ENCODE results near the gene EFCAB10.

Gene EFCAB10

GRCh38 chr7:105567821-105568220 lies 13.5 kb downstream of the EFCAB10 start:
- Histone ChIP-seq H3F3A (ENCODE audit: control insufficient read depth, insufficient read depth) (peaks cover 17% of the 10 kb centered on the region; the same call in 1 of the 2 replicates), H3K27ac (ENCODE audit: low read depth, low read length) (no peak overlapping the region), H3K9me3 (ENCODE audit: control insufficient read depth, insufficient read depth, low read length) (no peaks in the 10 kb centered on the region), H3K36me3 (ENCODE audit: control insufficient read depth, low read length) (peaks cover 65% of the 10 kb centered on the region), H3K4me1 (ENCODE audit: control insufficient read depth, low read length) (no peaks in the 10 kb centered on the region), H4K20me1 (ENCODE audit: control insufficient read depth, insufficient read depth, low read depth, low read length) (no peaks in the 10 kb centered on the region), H3K4me2 (ENCODE audit: low read length) (no peak overlapping the region), H3K79me2 (ENCODE audit: control insufficient read depth, low read length) (no peaks in the 10 kb centered on the region), H3K4me3 (ENCODE audit: low read length) (no peak overlapping the region), H3K27me3 (ENCODE audit: control insufficient read depth, low read length) (no peaks in the 10 kb centered on the region), H3K9me2 (replicated peaks; ENCODE audit: control insufficient read depth, low read length) (no peaks in the 10 kb centered on the region)
- no peak for TF ChIP-seq EZH2phosphoT487 (IDR thresholded peaks at IDR 0.05; ENCODE audit: borderline replicate concordance, low read length)
- TF ChIP-seq, protein P1, sequence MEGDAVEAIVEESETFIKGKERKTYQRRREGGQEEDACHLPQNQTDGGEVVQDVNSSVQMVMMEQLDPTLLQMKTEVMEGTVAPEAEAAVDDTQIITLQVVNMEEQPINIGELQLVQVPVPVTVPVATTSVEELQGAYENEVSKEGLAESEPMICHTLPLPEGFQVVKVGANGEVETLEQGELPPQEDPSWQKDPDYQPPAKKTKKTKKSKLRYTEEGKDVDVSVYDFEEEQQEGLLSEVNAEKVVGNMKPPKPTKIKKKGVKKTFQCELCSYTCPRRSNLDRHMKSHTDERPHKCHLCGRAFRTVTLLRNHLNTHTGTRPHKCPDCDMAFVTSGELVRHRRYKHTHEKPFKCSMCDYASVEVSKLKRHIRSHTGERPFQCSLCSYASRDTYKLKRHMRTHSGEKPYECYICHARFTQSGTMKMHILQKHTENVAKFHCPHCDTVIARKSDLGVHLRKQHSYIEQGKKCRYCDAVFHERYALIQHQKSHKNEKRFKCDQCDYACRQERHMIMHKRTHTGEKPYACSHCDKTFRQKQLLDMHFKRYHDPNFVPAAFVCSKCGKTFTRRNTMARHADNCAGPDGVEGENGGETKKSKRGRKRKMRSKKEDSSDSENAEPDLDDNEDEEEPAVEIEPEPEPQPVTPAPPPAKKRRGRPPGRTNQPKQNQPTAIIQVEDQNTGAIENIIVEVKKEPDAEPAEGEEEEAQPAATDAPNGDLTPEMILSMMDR (IDR thresholded peaks at IDR 0.05; ENCODE audit: low read depth, low read length, poor library complexity, severe bottlenecking): no peak

DNA sequence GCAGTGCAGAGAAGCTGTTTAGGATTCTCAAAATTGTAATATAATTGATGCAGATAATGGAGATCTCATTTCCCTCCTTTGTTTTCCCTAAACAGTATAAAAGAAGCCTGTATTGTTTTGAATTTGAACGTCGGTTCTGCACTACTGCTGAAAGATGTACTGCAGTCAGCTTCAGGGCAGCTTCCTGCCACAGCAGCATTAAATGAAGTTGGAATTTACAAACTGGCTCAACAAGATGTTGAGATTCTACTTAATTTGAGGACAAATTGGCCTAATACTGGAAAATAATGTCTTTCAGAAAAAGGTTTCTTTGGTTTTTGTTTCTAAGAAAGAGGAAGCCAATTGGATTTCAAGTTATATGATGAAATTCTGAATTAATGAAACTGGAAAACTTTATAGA lies 14.3 kb downstream of the EFCAB10 start:
- no peak overlapping the region for H3K27ac ChIP-seq (ENCODE audit: low read depth, low read length)
- TF ChIP-seq, protein P1 (IDR thresholded peaks at IDR 0.05; ENCODE audit: low read depth, low read length, poor library complexity, severe bottlenecking): no peak
- TF ChIP-seq EZH2phosphoT487 (IDR thresholded peaks at IDR 0.05; ENCODE audit: borderline replicate concordance, low read length): no peak
- no peaks in the 10 kb centered on the region for H3K9me3 ChIP-seq (ENCODE audit: control insufficient read depth, insufficient read depth, low read length)
- no peak overlapping the region for H3K4me3 ChIP-seq (ENCODE audit: low read length)
- peaks cover 17% of the 10 kb centered on the region; the same call in 1 of the 2 replicates for H3F3A ChIP-seq (ENCODE audit: control insufficient read depth, insufficient read depth)
- H3K9me2 ChIP-seq (replicated peaks; ENCODE audit: control insufficient read depth, low read length): no peaks in the 10 kb centered on the region
- no peaks in the 10 kb centered on the region for H3K4me1 ChIP-seq (ENCODE audit: control insufficient read depth, low read length)
- H3K4me2 ChIP-seq (ENCODE audit: low read length): no peak overlapping the region
- H3K27me3 ChIP-seq (ENCODE audit: control insufficient read depth, low read length): no peaks in the 10 kb centered on the region
- peaks cover 73% of the 10 kb centered on the region for H3K36me3 ChIP-seq (ENCODE audit: control insufficient read depth, low read length)
- no peaks in the 10 kb centered on the region for H4K20me1 ChIP-seq (ENCODE audit: control insufficient read depth, insufficient read depth, low read depth, low read length)
- no peaks in the 10 kb centered on the region for H3K79me2 ChIP-seq (ENCODE audit: control insufficient read depth, low read length)

- no peaks in the 10 kb centered on the region for H3K9me2 ChIP-seq (replicated peaks; ENCODE audit: control insufficient read depth, low read length)
- 0 out of 2 replicates have a peak, but pooled peaks cover 10% of the 10 kb centered on the region for H3F3A ChIP-seq (ENCODE audit: control insufficient read depth, insufficient read depth)
- H3K4me2 ChIP-seq (ENCODE audit: low read length): no peak overlapping the region
- H3K9me3 ChIP-seq (ENCODE audit: control insufficient read depth, insufficient read depth, low read length): no peaks in the 10 kb centered on the region
- no peak overlapping the region for H3K27ac ChIP-seq (ENCODE audit: low read depth, low read length)
- no peaks in the 10 kb centered on the region for H4K20me1 ChIP-seq (ENCODE audit: control insufficient read depth, insufficient read depth, low read depth, low read length)
- H3K27me3 ChIP-seq (ENCODE audit: control insufficient read depth, low read length): no peaks in the 10 kb centered on the region
- H3K36me3 ChIP-seq (ENCODE audit: control insufficient read depth, low read length): peaks cover 81% of the 10 kb centered on the region
- H3K4me1 ChIP-seq (ENCODE audit: control insufficient read depth, low read length): no peaks in the 10 kb centered on the region
- TF ChIP-seq, protein P1 (IDR thresholded peaks at IDR 0.05; ENCODE audit: low read depth, low read length, poor library complexity, severe bottlenecking): no peak
- no peak for TF ChIP-seq EZH2phosphoT487 (IDR thresholded peaks at IDR 0.05; ENCODE audit: borderline replicate concordance, low read length)
- no peak overlapping the region for H3K4me3 ChIP-seq (ENCODE audit: low read length)
- H3K79me2 ChIP-seq (ENCODE audit: control insufficient read depth, low read length): no peaks in the 10 kb centered on the region
Measured at GRCh38 chr7:105565190-105565589, 16.1 kb downstream of the EFCAB10 start.

Measured in DOHH2 (cell line).